Nephron (organoid): ENCODE measurements around the gene XXYLT1.

ENCODE experiments used
- H3K27ac Mint-ChIP-seq, 3 experiments: 2 replicates each; pipeline ENCODE4 v1.8.0; 2020; ENCODE audit warnings: mixed read lengths in 3 of 3, mild to moderate bottlenecking in 2 of 3, moderate library complexity in 1 of 3
- H3K27me3 Mint-ChIP-seq: 2 replicates; pipeline ENCODE4 v1.8.0; 2021; ENCODE audit warnings: low read depth, mild to moderate bottlenecking, moderate library complexity, mixed read lengths
- H3K36me3 Mint-ChIP-seq: 2 replicates; pipeline ENCODE4 v1.8.0; 2020; ENCODE audit warnings: low read depth, mixed read lengths
- H3K4me1 Mint-ChIP-seq: 2 replicates; pipeline ENCODE4 v1.8.0; 2020; ENCODE audit warnings: mixed read lengths
- H3K4me3 Mint-ChIP-seq, 3 experiments: 2 replicates each; pipeline ENCODE4 v1.8.0; 2020; ENCODE audit warnings: mild to moderate bottlenecking in 3 of 3, mixed read lengths in 3 of 3, moderate library complexity in 2 of 3
- H3K9me3 Mint-ChIP-seq: 2 replicates; pipeline ENCODE4 v1.8.0; 2020; ENCODE audit warnings: mixed read lengths
- TF ChIP-seq, protein P1 (sequence below), 3 experiments: fragments of 200-600 bp; sonication (generic); IDR thresholded peaks; one replicate each; pipeline ENCODE4 v1.5.0; 2021; ENCODE audit warnings: antibody characterized with exemption in 3 of 3; ENCODE audit not compliant: unreplicated experiment in 3 of 3

The XXYLT1 gene

DNA sequence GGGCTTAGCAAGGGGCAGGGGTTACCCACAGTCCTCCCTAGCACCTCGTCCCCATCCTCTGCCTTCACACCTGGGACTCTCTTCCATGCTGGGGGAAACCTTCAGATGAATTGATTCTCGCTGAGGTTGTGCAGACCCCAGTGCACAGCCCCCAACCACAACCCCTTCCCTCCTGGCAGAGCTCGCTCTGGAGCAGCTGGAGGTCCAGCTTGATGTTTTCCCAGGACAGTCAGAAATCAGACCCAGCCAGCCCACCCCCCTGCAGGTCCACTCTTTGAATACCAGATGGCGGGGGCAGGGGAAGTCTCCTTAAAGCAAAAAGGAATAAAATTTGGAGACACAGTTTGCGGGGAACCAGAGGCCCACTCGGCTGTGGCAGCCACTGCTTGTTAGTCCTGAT lies 234.4 kb downstream of the XXYLT1 start:
- Mint-ChIP-seq H3K27me3 (peaks cover 23% of the 10 kb centered on the region), H3K9me3 (peaks cover 7% of the 10 kb centered on the region), H3K4me1 (peaks cover 21% of the 10 kb centered on the region), H3K27ac (peak overlapping the region in 1 of 3 experiments; percentile 33), H3K36me3 (no peaks in the 10 kb centered on the region), H3K4me3 (no peak overlapping the region)
- TF ChIP-seq, protein P1, sequence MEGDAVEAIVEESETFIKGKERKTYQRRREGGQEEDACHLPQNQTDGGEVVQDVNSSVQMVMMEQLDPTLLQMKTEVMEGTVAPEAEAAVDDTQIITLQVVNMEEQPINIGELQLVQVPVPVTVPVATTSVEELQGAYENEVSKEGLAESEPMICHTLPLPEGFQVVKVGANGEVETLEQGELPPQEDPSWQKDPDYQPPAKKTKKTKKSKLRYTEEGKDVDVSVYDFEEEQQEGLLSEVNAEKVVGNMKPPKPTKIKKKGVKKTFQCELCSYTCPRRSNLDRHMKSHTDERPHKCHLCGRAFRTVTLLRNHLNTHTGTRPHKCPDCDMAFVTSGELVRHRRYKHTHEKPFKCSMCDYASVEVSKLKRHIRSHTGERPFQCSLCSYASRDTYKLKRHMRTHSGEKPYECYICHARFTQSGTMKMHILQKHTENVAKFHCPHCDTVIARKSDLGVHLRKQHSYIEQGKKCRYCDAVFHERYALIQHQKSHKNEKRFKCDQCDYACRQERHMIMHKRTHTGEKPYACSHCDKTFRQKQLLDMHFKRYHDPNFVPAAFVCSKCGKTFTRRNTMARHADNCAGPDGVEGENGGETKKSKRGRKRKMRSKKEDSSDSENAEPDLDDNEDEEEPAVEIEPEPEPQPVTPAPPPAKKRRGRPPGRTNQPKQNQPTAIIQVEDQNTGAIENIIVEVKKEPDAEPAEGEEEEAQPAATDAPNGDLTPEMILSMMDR (IDR thresholded peaks at IDR 0.05; ENCODE audit: unreplicated experiment in 3 of 3) = no peak

DNA sequence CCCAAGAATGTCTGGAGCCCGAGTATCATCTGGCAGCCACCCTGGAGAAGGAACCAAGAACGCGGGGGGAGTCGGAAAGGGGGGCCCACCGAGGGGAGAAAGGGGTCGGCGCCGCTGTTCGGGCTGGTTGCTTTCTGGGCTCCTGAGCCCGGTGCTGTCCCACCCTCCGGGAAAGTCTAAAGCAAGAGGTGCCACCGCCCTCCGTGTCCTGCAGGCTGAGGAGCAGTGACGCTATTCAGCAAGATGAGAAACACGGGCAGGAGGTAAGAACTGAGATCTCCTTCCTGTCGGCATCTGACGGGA lies 234.8 kb downstream of the XXYLT1 start:
- Mint-ChIP-seq H3K4me3 (no peak overlapping the region), H3K27ac (no peak overlapping the region), H3K4me1 (peaks cover 22% of the 10 kb centered on the region), H3K36me3 (no peaks in the 10 kb centered on the region), H3K27me3 (peaks cover 23% of the 10 kb centered on the region), H3K9me3 (peaks cover 7% of the 10 kb centered on the region)
- TF ChIP-seq, protein P1 (IDR thresholded peaks at IDR 0.05; ENCODE audit: unreplicated experiment in 3 of 3) = no peak

DNA sequence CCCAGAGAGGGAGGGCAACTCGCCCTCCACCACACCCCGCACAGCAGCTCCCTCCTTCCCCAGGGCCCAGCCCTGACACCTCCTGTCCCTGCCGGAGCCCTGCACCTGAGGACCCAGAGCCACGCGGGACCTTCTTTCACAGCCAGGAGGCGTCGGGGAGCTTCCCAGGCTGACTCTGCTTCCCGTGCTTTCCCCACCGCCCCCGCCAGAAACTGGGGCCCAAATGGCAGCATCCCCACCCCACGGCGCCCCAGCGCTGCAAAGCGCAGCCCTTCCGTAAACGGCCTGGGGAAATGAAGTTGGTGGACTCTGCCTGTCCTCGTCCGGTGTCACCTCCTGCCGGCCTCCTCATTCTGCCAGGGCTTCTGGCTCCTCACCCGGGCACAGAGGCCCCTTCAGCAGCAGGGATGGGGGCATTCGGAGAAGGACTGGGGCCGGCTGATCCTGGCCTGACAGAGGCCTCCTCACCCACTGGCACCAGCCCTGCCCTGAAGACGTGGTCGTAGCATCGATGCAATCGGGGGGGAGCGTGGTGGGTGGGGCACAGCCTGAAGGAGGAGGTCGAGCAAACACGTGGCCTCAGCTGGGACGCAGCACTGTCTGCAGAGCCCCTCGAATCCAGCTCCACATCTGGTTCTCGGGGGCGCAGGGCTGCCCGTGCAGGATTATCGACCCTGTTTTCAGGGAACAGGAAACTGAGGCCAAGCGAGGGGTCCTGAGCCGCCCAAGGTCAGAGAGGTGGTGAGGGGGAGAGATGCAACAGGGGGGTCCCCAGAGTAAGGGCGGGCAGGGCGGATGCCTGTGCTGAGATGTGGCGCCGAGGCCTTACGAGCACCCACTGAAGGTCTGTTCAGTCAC lies 235.4 kb downstream of the XXYLT1 start:
- Mint-ChIP-seq H3K27me3 (peaks cover 23% of the 10 kb centered on the region), H3K4me3 (no peak overlapping the region), H3K36me3 (no peaks in the 10 kb centered on the region), H3K27ac (no peak overlapping the region), H3K4me1 (peaks cover 25% of the 10 kb centered on the region), H3K9me3 (peaks cover 7% of the 10 kb centered on the region)
- TF ChIP-seq, protein P1 (IDR thresholded peaks at IDR 0.05; ENCODE audit: unreplicated experiment in 3 of 3) = no peak

DNA sequence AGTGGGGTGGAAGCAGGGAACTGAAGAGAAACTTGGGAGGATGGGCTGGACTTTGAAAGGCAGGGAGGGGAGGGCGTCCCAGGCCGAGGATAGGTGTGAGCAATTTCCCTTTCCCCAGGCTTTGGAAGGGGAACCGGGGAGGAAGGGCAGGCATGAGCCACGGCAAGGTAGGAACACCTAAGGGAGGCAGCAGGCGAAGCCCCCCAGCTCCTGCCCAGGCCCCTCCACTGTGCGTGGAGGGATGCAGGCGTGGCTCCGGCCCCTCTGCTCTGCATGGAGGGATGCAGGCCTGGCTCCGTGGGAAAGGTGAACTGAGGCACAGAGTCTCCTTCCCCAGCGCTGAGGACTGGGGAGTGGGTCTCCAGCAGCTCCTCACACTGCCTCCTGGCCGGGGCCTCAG lies 236.4 kb downstream of the XXYLT1 start:
- Mint-ChIP-seq H3K9me3 (peaks cover 7% of the 10 kb centered on the region), H3K27ac (no peak overlapping the region), H3K4me3 (no peak overlapping the region), H3K4me1 (peaks cover 30% of the 10 kb centered on the region), H3K36me3 (no peaks in the 10 kb centered on the region), H3K27me3 (peaks cover 25% of the 10 kb centered on the region)
- TF ChIP-seq, protein P1 (IDR thresholded peaks at IDR 0.05; ENCODE audit: unreplicated experiment in 3 of 3) = no peak

DNA sequence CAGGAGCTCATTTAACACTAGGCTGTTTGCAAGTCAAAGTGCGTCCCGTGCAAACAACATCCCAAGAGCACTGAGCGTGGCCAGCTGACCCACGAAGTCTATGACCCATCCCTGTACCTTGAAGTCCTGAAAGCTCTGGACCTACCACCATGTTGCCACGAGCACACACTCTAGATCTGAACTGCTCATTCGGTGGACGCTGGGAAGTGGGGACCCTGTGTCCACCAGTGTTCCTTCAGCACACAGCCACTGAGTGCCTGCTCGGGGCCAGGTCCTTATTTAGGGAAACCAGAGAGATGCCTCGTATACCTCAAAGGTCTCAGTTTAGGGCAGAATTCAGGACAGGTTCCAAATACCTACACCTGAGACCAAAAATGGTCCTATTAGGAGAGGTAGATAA lies 236.9 kb downstream of the XXYLT1 start:
- Mint-ChIP-seq H3K36me3 (no peaks in the 10 kb centered on the region), H3K9me3 (peaks cover 7% of the 10 kb centered on the region), H3K4me3 (no peak overlapping the region), H3K27ac (no peak overlapping the region), H3K27me3 (peaks cover 27% of the 10 kb centered on the region), H3K4me1 (peaks cover 26% of the 10 kb centered on the region)
- TF ChIP-seq, protein P1 (IDR thresholded peaks at IDR 0.05; ENCODE audit: unreplicated experiment in 3 of 3) = no peak

DNA sequence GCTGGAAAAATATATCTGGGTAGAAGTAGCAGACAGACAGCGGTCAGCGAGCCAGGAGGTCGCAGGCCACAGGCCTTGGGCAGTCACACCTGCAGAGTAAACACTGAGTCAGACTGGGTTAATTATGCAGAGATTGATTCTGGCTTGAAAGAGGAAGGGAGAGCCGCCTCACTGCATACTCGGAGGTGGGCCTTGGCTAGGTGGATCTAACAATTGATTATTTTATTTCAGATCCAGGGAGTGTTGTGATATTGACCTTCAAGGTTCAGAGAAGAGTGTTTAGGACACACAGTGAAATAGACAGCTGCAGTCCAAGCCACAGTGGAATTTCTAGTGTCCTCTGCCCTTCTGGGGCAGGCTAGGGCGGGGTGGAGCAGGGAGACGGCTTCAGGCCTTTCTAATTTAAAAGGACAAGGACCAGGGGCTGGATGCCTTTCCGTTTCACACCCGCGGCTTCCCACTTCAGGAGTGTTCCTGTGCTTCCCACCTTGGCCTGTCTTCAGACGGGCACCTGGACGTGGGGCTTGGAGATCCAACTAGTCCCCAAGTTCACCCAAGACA lies 237.3 kb downstream of the XXYLT1 start:
- Mint-ChIP-seq H3K4me1 (peaks cover 24% of the 10 kb centered on the region), H3K36me3 (no peaks in the 10 kb centered on the region), H3K4me3 (no peak overlapping the region), H3K9me3 (peaks cover 7% of the 10 kb centered on the region), H3K27me3 (peaks cover 24% of the 10 kb centered on the region), H3K27ac (peak overlapping the region in 1 of 3 experiments; percentile 9)
- TF ChIP-seq, protein P1 (IDR thresholded peaks at IDR 0.05; ENCODE audit: unreplicated experiment in 3 of 3) = no peak
